HFFc6 (cell line): ENCODE measurements around the gene ANKRD6. TPM values are rescaled to one million over a fixed set of nuclear protein-coding genes. Genes with fewer than 3 reads are reported as not detected.

ENCODE experiments used
- DNase-seq: peaks from one replicate; pipeline ENCODE4 v3.0.0-alpha.2; 2018
- H3K27ac Mint-ChIP-seq: 2 replicates; pipeline ENCODE4 v1.8.0; 2020; ENCODE audit warnings: mild to moderate bottlenecking, mixed read lengths
- H3K27me3 Mint-ChIP-seq: 2 replicates; pipeline ENCODE4 v1.8.0; 2021; ENCODE audit warnings: mild to moderate bottlenecking, moderate library complexity, mixed read lengths; ENCODE audit not compliant: insufficient read depth
- H3K36me3 Mint-ChIP-seq: 2 replicates; pipeline ENCODE4 v1.8.0; 2021; ENCODE audit warnings: low read depth, mixed read lengths
- H3K4me1 Mint-ChIP-seq: 2 replicates; pipeline ENCODE4 v1.8.0; 2020; ENCODE audit warnings: low read depth, mixed read lengths
- H3K4me3 Mint-ChIP-seq: 2 replicates; pipeline ENCODE4 v1.8.0; 2020; ENCODE audit warnings: mild to moderate bottlenecking, moderate library complexity, mixed read lengths
- H3K9me3 Mint-ChIP-seq: 2 replicates; pipeline ENCODE4 v1.8.0; 2020; ENCODE audit warnings: mild to moderate bottlenecking, mixed read lengths
- CTCF ChIP-seq: fragments of 200-600 bp; sonication (generic); IDR thresholded peaks from 2 replicates; pipeline ENCODE4 v1.5.0; 2021; ENCODE audit warnings: antibody characterized with exemption, mild to moderate bottlenecking
- total RNA-seq, 6 experiments: library from RNA; stranded (reverse); fragmentation: NEBNext Ultra II Directional; extraction: Animal tissue kit (Norgen Biotek cat#: 25700); gene quantifications; 2 replicates in 1 of 6; 3 replicates in 5 of 6; pipeline ENCODE4 v1.2.3, GENCODE V29; 2021

ANKRD6 gene
- total RNA-seq, 6 experiments from 2014 or later = not detected

GRCh38 chr6:89599727-89600126, 166.8 kb downstream of the ANKRD6 start:
- DNase-seq = no peak
- Mint-ChIP-seq H3K27me3 (peaks cover 5% of the 10 kb centered on the region), H3K9me3 (no peaks in the 10 kb centered on the region), H3K27ac (no peak overlapping the region), H3K36me3 (no peaks in the 10 kb centered on the region), H3K4me3 (no peak overlapping the region), H3K4me1 (no peaks in the 10 kb centered on the region)
- no peak for TF ChIP-seq CTCF

GRCh38 chr6:89602166-89602565, 169.2 kb downstream of the ANKRD6 start:
- no peak overlapping the region for H3K27ac Mint-ChIP-seq
- H3K36me3 Mint-ChIP-seq = no peaks in the 10 kb centered on the region
- H3K4me3 Mint-ChIP-seq = no peak overlapping the region
- no peaks in the 10 kb centered on the region for H3K4me1 Mint-ChIP-seq
- no peak for TF ChIP-seq CTCF
- DNase-seq = no peak
- peaks cover 6% of the 10 kb centered on the region for H3K27me3 Mint-ChIP-seq
- no peaks in the 10 kb centered on the region for H3K9me3 Mint-ChIP-seq

- Mint-ChIP-seq H3K9me3 (no peaks in the 10 kb centered on the region), H3K27ac (no peak overlapping the region), H3K4me1 (no peaks in the 10 kb centered on the region), H3K4me3 (no peak overlapping the region), H3K36me3 (no peaks in the 10 kb centered on the region), H3K27me3 (peaks cover 5% of the 10 kb centered on the region)
- no peak for TF ChIP-seq CTCF
- DNase-seq = no peak
These were observed 171.7 kb downstream of the ANKRD6 start for GRCh38 chr6:89604653-89605052.

- DNase-seq = no peak
- no peak overlapping the region for H3K27ac Mint-ChIP-seq
- H3K9me3 Mint-ChIP-seq = no peaks in the 10 kb centered on the region
- H3K27me3 Mint-ChIP-seq = peaks cover 5% of the 10 kb centered on the region
- H3K4me1 Mint-ChIP-seq = no peaks in the 10 kb centered on the region
- H3K36me3 Mint-ChIP-seq = no peaks in the 10 kb centered on the region
- H3K4me3 Mint-ChIP-seq = no peak overlapping the region
- TF ChIP-seq CTCF = no peak
These were observed 172.9 kb downstream of the ANKRD6 start for GRCh38 chr6:89605861-89606260.

GRCh38 chr6:89610149-89610642, 177.2 kb downstream of the ANKRD6 start:
- peak; percentile 88 for TF ChIP-seq CTCF
- H3K36me3 Mint-ChIP-seq = no peaks in the 10 kb centered on the region
- no peak overlapping the region for H3K4me3 Mint-ChIP-seq
- DNase-seq = peak; percentile 17
- H3K27ac Mint-ChIP-seq = no peak overlapping the region
- H3K4me1 Mint-ChIP-seq = no peaks in the 10 kb centered on the region
- no peaks in the 10 kb centered on the region for H3K9me3 Mint-ChIP-seq
- H3K27me3 Mint-ChIP-seq = peaks cover 5% of the 10 kb centered on the region

GRCh38 chr6:89611666-89612065, 178.7 kb downstream of the ANKRD6 start:
- TF ChIP-seq CTCF = no peak
- H3K27ac Mint-ChIP-seq = no peak overlapping the region
- peaks cover 10% of the 10 kb centered on the region for H3K27me3 Mint-ChIP-seq
- H3K36me3 Mint-ChIP-seq = no peaks in the 10 kb centered on the region
- H3K4me3 Mint-ChIP-seq = no peak overlapping the region
- H3K4me1 Mint-ChIP-seq = no peaks in the 10 kb centered on the region
- peak; percentile 14 for DNase-seq
- H3K9me3 Mint-ChIP-seq = no peaks in the 10 kb centered on the region
